ENCODE results near the gene SLC1A3. TPM values are rescaled to one million over a fixed set of nuclear protein-coding genes. Genes with fewer than 3 reads are reported as not detected.

The SLC1A3 gene
- total RNA-seq, 1 donor from 2014 or later, result 0.82 TPM

- intact Hi-C loops (cut with micrococcal nuclease), result no loop called here
- no peaks in the 10 kb centered on the region for H3K36me3 Mint-ChIP-seq (ENCODE audit: low read depth)
- no peak for ATAC-seq (ENCODE audit: low read depth)
- no peaks in the 10 kb centered on the region for H3K4me1 Mint-ChIP-seq
- no peak overlapping the region for H3K4me3 Mint-ChIP-seq
- POLR2A ChIA-PET, result no interaction called here
- H3K9me3 Mint-ChIP-seq, result no peaks in the 10 kb centered on the region
- no peaks in the 10 kb centered on the region for H3K27me3 Mint-ChIP-seq
- CTCF ChIA-PET, result no interaction called here
- no peak overlapping the region for H3K27ac Mint-ChIP-seq
- TF ChIP-seq CTCF (IDR thresholded peaks at IDR 0.05), result no peak
- no peak for DNase-seq
Measured at GRCh38 chr5:36680066-36680465, 73.7 kb downstream of the SLC1A3 start.

GRCh38 chr5:36681711-36682110 lies 75.3 kb downstream of the SLC1A3 start:
- H3K4me1 Mint-ChIP-seq, result peaks cover 10% of the 10 kb centered on the region
- no peak overlapping the region for H3K27ac Mint-ChIP-seq
- no peak for ATAC-seq (ENCODE audit: low read depth)
- TF ChIP-seq CTCF (IDR thresholded peaks at IDR 0.05), result no peak
- intact Hi-C loops (cut with micrococcal nuclease), result no loop called here
- no peaks in the 10 kb centered on the region for H3K36me3 Mint-ChIP-seq (ENCODE audit: low read depth)
- ChIA-PET CTCF (no interaction called here), POLR2A (no interaction called here)
- no peak overlapping the region for H3K4me3 Mint-ChIP-seq
- H3K27me3 Mint-ChIP-seq, result no peaks in the 10 kb centered on the region
- no peak for DNase-seq
- H3K9me3 Mint-ChIP-seq, result no peaks in the 10 kb centered on the region

GRCh38 chr5:36682499-36682898 lies 76.1 kb downstream of the SLC1A3 start:
- ATAC-seq (ENCODE audit: low read depth), result no peak
- Mint-ChIP-seq H3K9me3 (no peaks in the 10 kb centered on the region), H3K36me3 (ENCODE audit: low read depth) (no peaks in the 10 kb centered on the region), H3K27me3 (no peaks in the 10 kb centered on the region), H3K4me3 (no peak overlapping the region), H3K27ac (no peak overlapping the region), H3K4me1 (peaks cover 10% of the 10 kb centered on the region)
- ChIA-PET POLR2A (no interaction called here), CTCF (no interaction called here)
- intact Hi-C loops (cut with micrococcal nuclease), result no loop called here
- TF ChIP-seq CTCF (IDR thresholded peaks at IDR 0.05), result no peak
- no peak for DNase-seq

- H3K27me3 Mint-ChIP-seq, result no peaks in the 10 kb centered on the region
Measured at GRCh38 chr5:36683821-36684434, 77.5 kb downstream of the SLC1A3 start.

More at GRCh38 chr5:36683821-36684434, 77.5 kb downstream of the SLC1A3 start:
- Mint-ChIP-seq H3K9me3 (no peaks in the 10 kb centered on the region), H3K4me1 (peaks cover 12% of the 10 kb centered on the region), H3K27ac (no peak overlapping the region), H3K4me3 (no peak overlapping the region), H3K36me3 (ENCODE audit: low read depth) (no peaks in the 10 kb centered on the region)
- POLR2A ChIA-PET, result no interaction called here
- CTCF ChIA-PET, result interaction anchor here (0.6 kb wide), 1 partner anchor 9 kb away, joined by 3 read pairs; no protein-coding TSS in a partner anchor
- DNase-seq (no peak), ATAC-seq (ENCODE audit: low read depth) (no peak)
- no peak for TF ChIP-seq CTCF (IDR thresholded peaks at IDR 0.05)
- intact Hi-C loops (cut with micrococcal nuclease), result no loop called here
